Measurements from ENCODE around the gene GUCA2A.
"Not testable (repeated sequence)": the region's sequence is repeated elsewhere in the genome, so short reads cannot be mapped to it uniquely, and the experiment has no call there.

The GUCA2A gene

DNA sequence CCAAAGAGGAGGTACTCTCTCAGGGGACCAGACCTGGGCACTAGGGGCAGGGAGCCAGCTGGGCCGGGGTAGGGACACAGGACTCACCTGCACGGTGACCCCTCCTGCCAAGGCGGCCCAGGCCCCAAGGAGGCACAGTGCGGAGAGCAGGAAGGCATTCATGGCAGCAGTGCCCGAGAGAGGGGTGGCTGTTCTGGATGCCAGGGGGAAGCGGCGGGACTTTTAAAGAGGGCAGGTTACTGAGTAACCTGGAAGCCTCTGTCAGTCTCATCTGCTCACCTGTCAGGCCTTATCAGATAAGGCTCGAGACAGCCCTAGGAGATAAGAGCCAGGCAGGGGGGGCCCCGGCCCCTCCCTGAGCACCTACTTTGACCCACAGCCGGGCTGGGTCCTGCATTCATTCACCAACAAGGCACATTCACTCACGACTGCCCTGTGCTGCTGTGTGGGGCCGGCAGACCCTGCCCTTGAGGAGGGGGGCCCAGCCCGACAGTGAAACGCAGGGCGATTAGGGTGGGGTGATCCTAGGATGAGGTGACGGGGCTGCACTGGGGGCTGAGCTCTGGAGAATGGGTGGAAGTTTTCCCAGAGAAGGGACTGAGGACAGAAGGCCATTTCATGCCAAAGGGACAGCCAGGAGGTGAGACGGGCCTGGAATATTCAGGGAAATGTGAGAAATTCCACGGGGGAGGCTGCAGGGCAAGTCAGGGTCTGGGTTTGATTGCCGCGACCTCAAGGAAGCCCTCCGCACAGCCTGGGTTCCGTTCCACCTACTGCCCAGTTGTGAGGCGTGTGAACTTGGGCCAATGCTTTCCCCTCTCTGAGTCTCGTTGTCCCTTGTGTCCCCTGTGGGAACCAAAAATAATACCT, at the start of gene GUCA2A:
Gene GUCA2A (minus strand): TSS at position 195 of the 870 bp plus-strand sequence. CDS start 33 bp downstream, at position 162.
- in situ Hi-C loops (cut with MboI; ENCODE audit: low sequenced_read_pairs, unreplicated experiment) = no loop called here
- DNase-seq (ENCODE audit: low spot score) = no peak
- no peak for TF ChIP-seq CTCF (IDR thresholded peaks at IDR 0.05; ENCODE audit: borderline replicate concordance, control extremely low read depth, extremely low read depth, insufficient read depth, missing control alignments)

- no peak for DNase-seq (ENCODE audit: low spot score)
- in situ Hi-C loops (cut with MboI; ENCODE audit: low sequenced_read_pairs, unreplicated experiment) = no loop called here
- TF ChIP-seq CTCF (IDR thresholded peaks at IDR 0.05; ENCODE audit: borderline replicate concordance, control extremely low read depth, extremely low read depth, insufficient read depth, missing control alignments) = no peak
Observed at GRCh38 chr1:42211224-42211623, 46.7 kb upstream of the GUCA2A start.

DNA sequence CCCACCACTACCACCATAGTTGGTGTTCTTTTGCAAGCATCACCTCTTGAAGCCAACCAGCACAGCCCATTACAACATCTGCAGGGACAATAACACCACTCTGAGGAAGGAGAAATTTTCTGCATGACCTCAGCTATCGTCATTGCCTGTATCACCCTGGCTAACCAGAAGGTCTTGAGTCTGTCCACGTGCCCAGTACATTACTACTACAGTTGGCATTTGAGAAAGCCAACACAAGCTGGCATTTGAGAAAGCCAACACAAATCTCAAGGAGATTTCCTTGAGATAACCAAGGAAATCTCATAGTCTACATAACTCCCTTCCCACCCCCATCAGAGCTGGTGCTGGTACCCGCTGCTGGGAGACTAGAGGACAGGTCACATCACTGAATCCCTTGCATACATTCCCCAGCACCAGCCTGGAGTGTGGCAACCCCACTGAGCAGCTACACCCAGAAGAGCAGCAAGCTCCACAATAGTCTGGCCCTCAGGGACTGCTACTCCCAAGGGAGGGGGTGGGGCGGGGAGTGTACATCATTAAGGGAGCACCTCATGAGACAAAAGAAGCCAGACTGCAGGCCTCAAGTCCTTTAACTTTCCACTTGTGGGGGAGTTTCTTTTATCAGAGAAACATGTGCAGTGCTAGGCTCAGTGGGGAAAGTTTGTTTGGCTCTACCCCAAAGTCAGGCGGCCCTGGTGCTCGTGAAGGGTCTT, 46.0 kb upstream of the GUCA2A start:
- in situ Hi-C loops (cut with MboI; ENCODE audit: low sequenced_read_pairs, unreplicated experiment) = no loop called here
- TF ChIP-seq CTCF (IDR thresholded peaks at IDR 0.05; ENCODE audit: borderline replicate concordance, control extremely low read depth, extremely low read depth, insufficient read depth, missing control alignments) = no peak
- DNase-seq (ENCODE audit: low spot score) = no peak

GRCh38 chr1:42209526-42210251, 45.1 kb upstream of the GUCA2A start:
- in situ Hi-C loops (cut with MboI; ENCODE audit: low sequenced_read_pairs, unreplicated experiment) = no loop called here
- DNase-seq (ENCODE audit: low spot score) = no peak
- no peak for TF ChIP-seq CTCF (IDR thresholded peaks at IDR 0.05; ENCODE audit: borderline replicate concordance, control extremely low read depth, extremely low read depth, insufficient read depth, missing control alignments)

- DNase-seq (ENCODE audit: low spot score); in situ Hi-C loops (cut with MboI; ENCODE audit: low sequenced_read_pairs, unreplicated experiment): not testable (repeated sequence)
Observed at GRCh38 chr1:42206930-42207329, 42.4 kb upstream of the GUCA2A start.

DNA sequence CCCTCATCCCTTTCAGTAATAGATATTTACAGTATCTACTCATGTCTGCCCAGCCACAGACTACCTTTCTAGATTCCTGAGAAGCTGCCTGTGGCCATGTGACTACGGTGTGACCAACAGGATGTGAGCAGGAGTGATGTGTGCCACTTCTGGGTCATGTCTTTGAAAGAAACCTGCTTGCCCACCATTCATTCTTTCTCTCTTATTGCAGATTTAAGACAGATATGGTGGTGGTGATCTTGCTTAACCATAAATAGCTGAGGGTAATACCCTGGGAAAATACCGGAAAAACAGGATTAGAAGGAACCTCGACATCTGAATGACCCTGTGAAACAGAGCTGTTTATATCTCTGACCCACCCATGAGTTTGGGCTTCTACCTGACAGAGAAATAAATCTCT, 41.6 kb upstream of the GUCA2A start:
- in situ Hi-C loops (cut with MboI; ENCODE audit: low sequenced_read_pairs, unreplicated experiment) = no loop called here
- no peak for DNase-seq (ENCODE audit: low spot score)
- TF ChIP-seq CTCF (IDR thresholded peaks at IDR 0.05; ENCODE audit: borderline replicate concordance, control extremely low read depth, extremely low read depth, insufficient read depth, missing control alignments) = no peak
